DND-41 (cell line): ENCODE measurements around the gene DVL1.

ENCODE experiments used
- ATAC-seq: fragments of 200-7000 bp; cut with Tn5 transposase; 3 replicates; pipeline ENCODE4 v1.9.1; 2021; ENCODE audit warnings: low read depth; ENCODE audit not compliant: insufficient read depth
- DNase-seq: peaks from one replicate; pipeline ENCODE4 v3.0.0-alpha.2; 2020
- H2AFZ ChIP-seq: 2 replicates; pipeline ENCODE4 v1.6.0; 2012; ENCODE audit warnings: low read depth, low read length
- H3K27ac ChIP-seq: 2 replicates; pipeline ENCODE4 v1.5.1; 2012; ENCODE audit warnings: low read length, inconsistent platforms
- H3K27me3 ChIP-seq: fragments of 200-600 bp; sonication (generic); 2 replicates; pipeline ENCODE4 v1.6.0; 2012; ENCODE audit warnings: low read length, mild to moderate bottlenecking, inconsistent platforms; ENCODE audit not compliant: insufficient read depth, poor library complexity
- H3K36me3 ChIP-seq: 2 replicates; pipeline ENCODE4 v1.5.1; 2012; ENCODE audit warnings: low read length, inconsistent platforms; ENCODE audit not compliant: insufficient read depth
- H3K4me1 ChIP-seq: 2 replicates; pipeline ENCODE4 v1.5.1; 2012; ENCODE audit warnings: mild to moderate bottlenecking, low read length; ENCODE audit not compliant: insufficient read depth
- H3K4me2 ChIP-seq: 2 replicates; pipeline ENCODE4 v1.6.0; 2012; ENCODE audit warnings: mild to moderate bottlenecking, moderate library complexity, low read length, inconsistent platforms; ENCODE audit not compliant: insufficient read depth
- H3K4me3 ChIP-seq, 2 experiments: fragments of 200-600 bp in 1 of 2; shearing (Covaris generic) in 1 of 2; 2 replicates each; pipeline ENCODE4 v1.5.1; 2012 to 2016; ENCODE audit warnings: inconsistent platforms in 2 of 2, low read length in 2 of 2, mild to moderate bottlenecking in 2 of 2, low read depth in 1 of 2, moderate library complexity in 1 of 2
- H3K79me2 ChIP-seq: 2 replicates; pipeline ENCODE4 v1.6.0; 2012; ENCODE audit warnings: low read length, inconsistent platforms; ENCODE audit not compliant: insufficient read depth
- H3K9ac ChIP-seq: 2 replicates; pipeline ENCODE4 v1.6.0; 2012; ENCODE audit warnings: low read depth, mild to moderate bottlenecking, inconsistent platforms, low read length, moderate library complexity
- H3K9me3 ChIP-seq: 2 replicates; pipeline ENCODE4 v1.5.1; 2012; ENCODE audit warnings: low read length, moderate library complexity, mild to moderate bottlenecking, inconsistent platforms; ENCODE audit not compliant: insufficient read depth, severe bottlenecking
- H4K20me1 ChIP-seq: 2 replicates; pipeline ENCODE4 v1.6.0; 2012; ENCODE audit warnings: low read length; ENCODE audit not compliant: insufficient read depth
- EZH2 ChIP-seq: IDR thresholded peaks from 3 replicates; pipeline ENCODE4 v1.6.1; 2012; ENCODE audit warnings: borderline replicate concordance, low read depth, mild to moderate bottlenecking, moderate library complexity, low read length, inconsistent platforms; ENCODE audit not compliant: severe bottlenecking
- TF ChIP-seq, protein P1 (sequence below): IDR thresholded peaks from 2 replicates; pipeline ENCODE4 v1.5.1; 2012; ENCODE audit warnings: borderline replicate concordance, low read length, moderate library complexity, mild to moderate bottlenecking; ENCODE audit not compliant: poor library complexity, severe bottlenecking; ENCODE audit errors: extremely low read depth

The DVL1 gene

DNA sequence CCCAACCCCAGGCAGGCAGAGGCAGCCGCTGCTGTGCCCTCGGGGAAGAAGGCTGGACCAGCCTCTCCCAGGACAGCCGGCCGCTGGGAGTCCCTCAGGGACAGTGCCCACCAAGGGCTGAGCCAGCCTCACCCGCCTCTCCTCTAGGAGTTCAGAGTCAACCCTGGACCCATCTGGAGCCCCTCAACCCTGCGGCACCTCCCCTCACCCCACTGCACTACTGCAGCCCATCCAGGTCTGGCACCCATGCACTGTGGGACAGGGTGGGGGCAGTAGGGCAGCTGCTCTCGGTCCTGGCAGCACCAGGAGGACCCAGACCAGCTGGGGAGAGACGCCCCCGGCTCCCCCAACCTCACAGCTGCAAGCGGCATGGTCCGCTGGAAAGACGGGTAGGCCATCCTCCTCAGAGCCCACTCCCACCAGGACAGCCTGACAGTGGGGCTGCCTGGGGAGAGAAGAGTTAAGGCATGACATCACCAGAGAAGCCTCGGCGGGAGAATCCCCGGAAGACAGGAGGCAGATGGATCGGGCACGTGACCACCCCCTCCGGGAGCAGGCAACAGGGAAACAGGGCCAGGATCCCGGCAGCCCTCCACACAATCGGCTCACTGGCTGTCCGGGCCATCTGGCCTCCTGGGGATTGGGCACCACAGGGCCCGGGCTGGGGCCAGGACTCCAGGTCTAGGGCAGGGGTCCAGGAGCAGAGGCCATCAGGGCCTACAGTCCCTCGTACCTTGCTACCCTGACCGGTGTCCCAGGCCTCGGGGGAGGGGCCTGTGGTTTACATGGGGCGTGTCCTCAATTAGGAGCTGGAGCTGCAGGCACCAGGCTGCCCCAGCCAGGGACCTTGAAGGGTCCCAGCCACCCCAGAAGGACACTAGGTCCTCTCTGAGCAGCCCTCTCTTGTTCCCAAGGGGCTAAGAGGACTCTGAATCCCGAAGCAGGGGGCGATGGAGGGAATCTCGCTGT, 44.6 kb downstream of the DVL1 start:
- Histone ChIP-seq H3K4me1 (peaks cover 34% of the 10 kb centered on the region), H3K9ac (peak overlapping the region; percentile 96), H3K27me3 (no peaks in the 10 kb centered on the region), H3K27ac (peak overlapping the region; percentile 47; the same call in 1 of the 2 replicates), H3K9me3 (no peaks in the 10 kb centered on the region), H2AFZ (no peak overlapping the region), H3K4me3 (peak overlapping the region in 1 of 2 experiments; percentile 96; a peak in 1 of 4 replicates), H3K36me3 (peaks cover 10% of the 10 kb centered on the region; the same call in 1 of the 2 replicates), H4K20me1 (peaks cover 55% of the 10 kb centered on the region), H3K4me2 (peak overlapping the region; percentile 76), H3K79me2 (peaks cover 51% of the 10 kb centered on the region)
- ATAC-seq (no peak), DNase-seq (no peak)
- TF ChIP-seq, protein P1, sequence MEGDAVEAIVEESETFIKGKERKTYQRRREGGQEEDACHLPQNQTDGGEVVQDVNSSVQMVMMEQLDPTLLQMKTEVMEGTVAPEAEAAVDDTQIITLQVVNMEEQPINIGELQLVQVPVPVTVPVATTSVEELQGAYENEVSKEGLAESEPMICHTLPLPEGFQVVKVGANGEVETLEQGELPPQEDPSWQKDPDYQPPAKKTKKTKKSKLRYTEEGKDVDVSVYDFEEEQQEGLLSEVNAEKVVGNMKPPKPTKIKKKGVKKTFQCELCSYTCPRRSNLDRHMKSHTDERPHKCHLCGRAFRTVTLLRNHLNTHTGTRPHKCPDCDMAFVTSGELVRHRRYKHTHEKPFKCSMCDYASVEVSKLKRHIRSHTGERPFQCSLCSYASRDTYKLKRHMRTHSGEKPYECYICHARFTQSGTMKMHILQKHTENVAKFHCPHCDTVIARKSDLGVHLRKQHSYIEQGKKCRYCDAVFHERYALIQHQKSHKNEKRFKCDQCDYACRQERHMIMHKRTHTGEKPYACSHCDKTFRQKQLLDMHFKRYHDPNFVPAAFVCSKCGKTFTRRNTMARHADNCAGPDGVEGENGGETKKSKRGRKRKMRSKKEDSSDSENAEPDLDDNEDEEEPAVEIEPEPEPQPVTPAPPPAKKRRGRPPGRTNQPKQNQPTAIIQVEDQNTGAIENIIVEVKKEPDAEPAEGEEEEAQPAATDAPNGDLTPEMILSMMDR = no peak
- no peak for TF ChIP-seq EZH2

GRCh38 chr1:1303736-1304135, 45.5 kb downstream of the DVL1 start:
- DNase-seq (no peak), ATAC-seq (no peak)
- no peak overlapping the region for H3K4me2 ChIP-seq
- H3K4me3 ChIP-seq = no peak overlapping the region
- TF ChIP-seq, protein P1 = no peak
- TF ChIP-seq EZH2 = no peak
- H3K9ac ChIP-seq = no peak overlapping the region
- H3K27ac ChIP-seq = no peak overlapping the region
- no peaks in the 10 kb centered on the region for H3K27me3 ChIP-seq
- peaks cover 6% of the 10 kb centered on the region; the same call in 1 of the 2 replicates for H3K36me3 ChIP-seq
- H2AFZ ChIP-seq = no peak overlapping the region
- peaks cover 42% of the 10 kb centered on the region for H3K79me2 ChIP-seq
- peaks cover 63% of the 10 kb centered on the region for H4K20me1 ChIP-seq
- H3K9me3 ChIP-seq = no peaks in the 10 kb centered on the region
- peaks cover 26% of the 10 kb centered on the region for H3K4me1 ChIP-seq

DNA sequence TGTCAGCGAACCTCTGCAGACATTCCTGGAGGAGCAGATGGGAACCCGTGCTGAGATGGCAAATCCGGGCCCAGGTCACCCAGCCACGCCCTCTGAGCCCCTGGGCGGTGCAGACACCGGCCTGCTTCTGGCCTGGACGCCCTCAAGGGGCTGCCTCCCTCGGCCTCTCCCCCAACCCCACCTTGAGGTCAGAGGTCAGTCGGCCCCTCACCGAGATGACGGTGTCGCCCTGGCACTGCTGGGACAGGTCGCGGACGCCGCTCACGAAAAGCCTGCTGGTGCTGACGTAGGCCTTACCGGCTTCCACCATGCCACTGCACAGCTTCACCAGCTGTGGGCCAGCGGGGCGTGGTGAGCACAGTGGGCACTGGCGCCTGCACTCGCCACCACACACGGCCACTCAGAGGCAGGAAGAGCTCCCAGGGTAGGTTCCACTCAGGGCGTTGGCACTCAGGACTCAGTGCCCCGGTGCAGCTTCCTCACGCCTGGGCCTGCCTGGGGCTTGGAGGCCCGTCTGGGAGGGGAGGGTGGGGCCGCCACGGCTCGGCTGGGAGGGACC, 46.2 kb downstream of the DVL1 start:
- Histone ChIP-seq H3K9me3 (no peaks in the 10 kb centered on the region), H3K79me2 (peaks cover 39% of the 10 kb centered on the region), H3K4me1 (peaks cover 26% of the 10 kb centered on the region), H3K36me3 (peaks cover 5% of the 10 kb centered on the region; the same call in 1 of the 2 replicates), H3K27me3 (no peaks in the 10 kb centered on the region), H4K20me1 (peaks cover 66% of the 10 kb centered on the region), H3K27ac (no peak overlapping the region), H3K9ac (no peak overlapping the region), H3K4me2 (no peak overlapping the region), H2AFZ (no peak overlapping the region), H3K4me3 (no peak overlapping the region)
- ATAC-seq (no peak), DNase-seq (no peak)
- TF ChIP-seq, protein P1 = no peak
- TF ChIP-seq EZH2 = no peak
